H9 (cell line): Measurements from ENCODE around the gene DOCK9. TPM values are rescaled to one million over a fixed set of nuclear protein-coding genes. Genes with fewer than 3 reads are reported as not detected.

Source experiments
- DNase-seq: peaks from one replicate; pipeline ENCODE4 v3.0.0-alpha.2; 2017
- H2AFZ ChIP-seq: one replicate; pipeline ENCODE4 v1.6.1; 2013; ENCODE audit warnings: mild to moderate bottlenecking, low read length, control low read depth, moderate library complexity
- H2AK5ac ChIP-seq: 2 replicates; pipeline ENCODE4 v1.6.1; 2013; ENCODE audit warnings: low read length, control low read depth, mixed read lengths; ENCODE audit not compliant: insufficient read length
- H2BK120ac ChIP-seq: one replicate; pipeline ENCODE4 v1.6.1; 2013; ENCODE audit warnings: low read depth, mild to moderate bottlenecking, low read length, control low read depth, inconsistent platforms; ENCODE audit not compliant: poor library complexity, severe bottlenecking
- H2BK12ac ChIP-seq: 2 replicates; pipeline ENCODE4 v1.6.1; 2013; ENCODE audit warnings: low read length, control low read depth, mixed read lengths, low read depth; ENCODE audit not compliant: insufficient read length
- H2BK15ac ChIP-seq: 2 replicates; pipeline ENCODE4 v1.6.1; 2013; ENCODE audit warnings: low read depth, low read length, control low read depth
- H2BK20ac ChIP-seq: one replicate; pipeline ENCODE4 v1.6.1; 2013; ENCODE audit warnings: low read depth, mild to moderate bottlenecking, low read length, control low read depth, inconsistent platforms; ENCODE audit not compliant: poor library complexity, severe bottlenecking
- H2BK5ac ChIP-seq: 2 replicates; pipeline ENCODE4 v1.6.1; 2013; ENCODE audit warnings: low read length, control low read depth, mixed read lengths; ENCODE audit not compliant: insufficient read length
- H3K14ac ChIP-seq: 2 replicates; pipeline ENCODE4 v1.6.1; 2013; ENCODE audit warnings: low read length, control low read depth; ENCODE audit not compliant: insufficient read depth
- H3K18ac ChIP-seq: 2 replicates; pipeline ENCODE4 v1.6.1; 2013; ENCODE audit warnings: low read depth, mild to moderate bottlenecking, mixed read lengths, low read length, control low read depth; ENCODE audit not compliant: insufficient read length
- H3K23ac ChIP-seq: 2 replicates; pipeline ENCODE4 v1.6.1; 2013; ENCODE audit warnings: low read length, control low read depth, mixed read lengths, low read depth; ENCODE audit not compliant: insufficient read length
- H3K23me2 ChIP-seq: 2 replicates; pipeline ENCODE4 v1.6.1; 2013; ENCODE audit warnings: low read depth, mild to moderate bottlenecking, mixed read lengths, low read length, control low read depth; ENCODE audit not compliant: insufficient read length, poor library complexity, severe bottlenecking
- H3K27ac ChIP-seq: 2 replicates; pipeline ENCODE4 v1.5.1; 2013; ENCODE audit warnings: low read length, control low read depth, mixed read lengths, low read depth; ENCODE audit not compliant: insufficient read length
- H3K27me3 ChIP-seq: 2 replicates; pipeline ENCODE4 v1.6.1; 2013; ENCODE audit warnings: low read length, control low read depth, inconsistent platforms; ENCODE audit not compliant: insufficient read depth
- H3K4ac ChIP-seq: 2 replicates; pipeline ENCODE4 v1.6.1; 2013; ENCODE audit warnings: low read depth, mild to moderate bottlenecking, control low read depth, inconsistent platforms, low read length, moderate library complexity
- H3K4me1 ChIP-seq: 2 replicates; pipeline ENCODE4 v1.6.1; 2013; ENCODE audit warnings: low read length, control low read depth, inconsistent platforms; ENCODE audit not compliant: insufficient read depth
- H3K4me2 ChIP-seq: 2 replicates; pipeline ENCODE4 v1.6.1; 2013; ENCODE audit warnings: low read length, control low read depth, mixed read lengths; ENCODE audit not compliant: insufficient read length, insufficient read depth
- H3K56ac ChIP-seq: 2 replicates; pipeline ENCODE4 v1.6.1; 2013; ENCODE audit warnings: low read depth, mild to moderate bottlenecking, mixed read lengths, low read length, control low read depth; ENCODE audit not compliant: insufficient read length
- H3K79me1 ChIP-seq: 2 replicates; pipeline ENCODE4 v1.6.1; 2013; ENCODE audit warnings: low read depth, mild to moderate bottlenecking, moderate library complexity, low read length, control low read depth, inconsistent platforms; ENCODE audit not compliant: insufficient read depth, poor library complexity, severe bottlenecking
- H3K79me2 ChIP-seq: 2 replicates; pipeline ENCODE4 v1.6.1; 2013; ENCODE audit warnings: low read length, control low read depth, inconsistent platforms; ENCODE audit not compliant: insufficient read depth
- H3K9ac ChIP-seq: 2 replicates; pipeline ENCODE4 v1.6.1; 2013; ENCODE audit warnings: low read length, control low read depth, mixed read lengths; ENCODE audit not compliant: insufficient read length; ENCODE audit errors: extremely low read depth
- H3K9me3 ChIP-seq: one replicate; pipeline ENCODE4 v1.6.1; 2013; ENCODE audit warnings: low read depth, low read length, inconsistent platforms; ENCODE audit not compliant: control insufficient read depth
- H3T11ph ChIP-seq: one replicate; pipeline ENCODE4 v1.6.1; 2013; ENCODE audit warnings: mild to moderate bottlenecking, low read length, control low read depth, inconsistent platforms
- H4K20me1 ChIP-seq: one replicate; pipeline ENCODE4 v1.6.1; 2013; ENCODE audit not compliant: control insufficient read depth, insufficient read length, insufficient read depth
- H4K5ac ChIP-seq: 2 replicates; pipeline ENCODE4 v1.6.1; 2013; ENCODE audit warnings: low read depth, mild to moderate bottlenecking, mixed read lengths, low read length, control low read depth; ENCODE audit not compliant: insufficient read length
- H4K8ac ChIP-seq: replicated peaks from 2 replicates; pipeline ENCODE4 v1.6.1; 2013; ENCODE audit warnings: low read length, control low read depth, mixed read lengths, low read depth; ENCODE audit not compliant: insufficient read length
- H4K91ac ChIP-seq: 2 replicates; pipeline ENCODE4 v1.6.1; 2013; ENCODE audit warnings: low read depth, mild to moderate bottlenecking, moderate library complexity, mixed read lengths, low read length, control low read depth; ENCODE audit not compliant: insufficient read length
- H3K27ac Mint-ChIP-seq, 3 experiments: 2 replicates in 2 of 3; 3 replicates in 1 of 3; pipeline ENCODE4 v1.8.0; 2020 to 2021; ENCODE audit warnings: mixed read lengths in 3 of 3, mild to moderate bottlenecking in 1 of 3, moderate library complexity in 1 of 3
- H3K27me3 Mint-ChIP-seq: 2 replicates; pipeline ENCODE4 v1.8.0; 2021; ENCODE audit warnings: low read depth, mild to moderate bottlenecking, moderate library complexity, mixed read lengths
- H3K36me3 Mint-ChIP-seq, 3 experiments: 2 replicates in 2 of 3; 3 replicates in 1 of 3; pipeline ENCODE4 v1.8.0; 2020 to 2021; ENCODE audit warnings: low read depth in 3 of 3, mixed read lengths in 3 of 3; ENCODE audit not compliant: insufficient read depth in 1 of 3
- H3K4me1 Mint-ChIP-seq, 2 experiments: 2 replicates each; pipeline ENCODE4 v1.8.0; 2020; ENCODE audit warnings: mixed read lengths in 2 of 2
- H3K4me3 Mint-ChIP-seq, 2 experiments: 2 replicates in 1 of 2; 3 replicates in 1 of 2; pipeline ENCODE4 v1.8.0; 2020 to 2021; ENCODE audit warnings: mild to moderate bottlenecking in 2 of 2, mixed read lengths in 2 of 2, moderate library complexity in 1 of 2
- H3K9me3 Mint-ChIP-seq, 2 experiments: 2 replicates in 1 of 2; 3 replicates in 1 of 2; pipeline ENCODE4 v1.8.0; 2020; ENCODE audit warnings: mild to moderate bottlenecking in 2 of 2, mixed read lengths in 2 of 2, moderate library complexity in 1 of 2
- WGBS: extraction: QIAGEN DNeasy Blood & Tissue Kit; methylation state at CpG from one replicate; pipeline ENCODE4 v1.1.7; 2013; ENCODE audit warnings: missing lambda C conversion rate, low lambda C conversion rate, mixed read lengths; ENCODE audit not compliant: insufficient read length; ENCODE audit errors: extremely low coverage; 5-methylcytosine and 5-hydroxymethylcytosine counted together
- total RNA-seq: library from RNA; stranded (reverse); gene quantifications from 2 replicates; pipeline ENCODE4 v1.2.1, GENCODE V29; 2021
- TF ChIP-seq, protein P1 (sequence below): fragments of 200-600 bp; sonication (generic); conservative IDR thresholded peaks from 3 replicates; pipeline ENCODE4 v1.8.0; 2021; ENCODE audit warnings: antibody characterized with exemption, mild to moderate bottlenecking

DOCK9 gene
- total RNA-seq, 1 experiment from 2014 or later: 23.0 TPM

- TF ChIP-seq, protein P1, sequence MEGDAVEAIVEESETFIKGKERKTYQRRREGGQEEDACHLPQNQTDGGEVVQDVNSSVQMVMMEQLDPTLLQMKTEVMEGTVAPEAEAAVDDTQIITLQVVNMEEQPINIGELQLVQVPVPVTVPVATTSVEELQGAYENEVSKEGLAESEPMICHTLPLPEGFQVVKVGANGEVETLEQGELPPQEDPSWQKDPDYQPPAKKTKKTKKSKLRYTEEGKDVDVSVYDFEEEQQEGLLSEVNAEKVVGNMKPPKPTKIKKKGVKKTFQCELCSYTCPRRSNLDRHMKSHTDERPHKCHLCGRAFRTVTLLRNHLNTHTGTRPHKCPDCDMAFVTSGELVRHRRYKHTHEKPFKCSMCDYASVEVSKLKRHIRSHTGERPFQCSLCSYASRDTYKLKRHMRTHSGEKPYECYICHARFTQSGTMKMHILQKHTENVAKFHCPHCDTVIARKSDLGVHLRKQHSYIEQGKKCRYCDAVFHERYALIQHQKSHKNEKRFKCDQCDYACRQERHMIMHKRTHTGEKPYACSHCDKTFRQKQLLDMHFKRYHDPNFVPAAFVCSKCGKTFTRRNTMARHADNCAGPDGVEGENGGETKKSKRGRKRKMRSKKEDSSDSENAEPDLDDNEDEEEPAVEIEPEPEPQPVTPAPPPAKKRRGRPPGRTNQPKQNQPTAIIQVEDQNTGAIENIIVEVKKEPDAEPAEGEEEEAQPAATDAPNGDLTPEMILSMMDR: no peak
- H3K4me1 Mint-ChIP-seq: peaks cover under 1 to 3% of the 10 kb centered on the region in 2 experiments
- H3K4me2 ChIP-seq: no peak overlapping the region
These were observed 30.7 kb upstream of the DOCK9 start for GRCh38 chr13:99008577-99008976.

More at GRCh38 chr13:99008577-99008976, 30.7 kb upstream of the DOCK9 start:
- Histone ChIP-seq H4K8ac (no peak overlapping the region), H2BK5ac (no peak overlapping the region), H3K14ac (no peak overlapping the region), H2BK15ac (no peak overlapping the region), H2BK20ac (no peak overlapping the region), H3K4me1 (no peaks in the 10 kb centered on the region), H3K79me2 (no peaks in the 10 kb centered on the region), H3K27me3 (no peaks in the 10 kb centered on the region), H3T11ph (no peak overlapping the region), H3K23me2 (no peaks in the 10 kb centered on the region), H3K23ac (no peak overlapping the region), H2BK12ac (no peak overlapping the region), H4K5ac (no peak overlapping the region), H3K9ac (no peak overlapping the region), H2AFZ (no peak overlapping the region), H3K27ac (no peak overlapping the region), H2AK5ac (no peak overlapping the region), H3K4ac (no peak overlapping the region), H3K9me3 (no peaks in the 10 kb centered on the region), H3K79me1 (no peaks in the 10 kb centered on the region), H3K56ac (no peak overlapping the region), H4K91ac (no peak overlapping the region), H4K20me1 (no peaks in the 10 kb centered on the region), H3K18ac (no peak overlapping the region), H2BK120ac (no peak overlapping the region)
- Mint-ChIP-seq H3K9me3 (no peaks in the 10 kb centered on the region), H3K4me3 (no peak overlapping the region), H3K27ac (no peak overlapping the region), H3K36me3 (no peaks in the 10 kb centered on the region), H3K27me3 (no peaks in the 10 kb centered on the region; the same call in none of the 2 replicates)
- DNase-seq: no peak
- no CpG with 5 or more reads among the region's 3 CpGs for WGBS
